Fibroblast of lung (primary cell): ENCODE measurements around the gene SGK1. TPM values are rescaled to one million over a fixed set of nuclear protein-coding genes. Genes with fewer than 3 reads are reported as not detected.

Experiments used
- DNase-seq, 2 donors: peaks; one replicate each; pipeline versions ENCODE4 v3.0.0 to v3.0.0-alpha.2; 2010; ENCODE audit warnings: low read depth in 2 of 2
- H2AFZ ChIP-seq: 2 replicates; pipeline ENCODE4 v1.5.1; 2012; ENCODE audit warnings: low read length, control low read depth, inconsistent platforms
- H3K27ac ChIP-seq: 2 replicates; pipeline ENCODE4 v1.5.1; 2011; ENCODE audit warnings: low read length, control low read depth; ENCODE audit not compliant: insufficient read depth
- H3K27me3 ChIP-seq: 2 replicates; pipeline ENCODE4 v1.5.1; 2011; ENCODE audit warnings: mild to moderate bottlenecking, low read length; ENCODE audit not compliant: control insufficient read depth, insufficient read depth
- H3K36me3 ChIP-seq: 2 replicates; pipeline ENCODE4 v1.5.1; 2011; ENCODE audit warnings: low read length; ENCODE audit not compliant: control insufficient read depth, insufficient read depth
- H3K4me1 ChIP-seq: 2 replicates; pipeline ENCODE4 v1.5.1; 2011; ENCODE audit warnings: low read length; ENCODE audit not compliant: control insufficient read depth, insufficient read depth; ENCODE audit errors: extremely low read depth
- H3K4me2 ChIP-seq: 2 replicates; pipeline ENCODE4 v1.5.1; 2011; ENCODE audit warnings: low read length, control low read depth; ENCODE audit not compliant: insufficient read depth; ENCODE audit errors: extremely low read depth
- H3K4me3 ChIP-seq, 4 experiments: fragments of 200-600 bp in 1 of 4; sonication (generic) in 1 of 4; replicated peaks in 1 of 4; 2 replicates each; pipeline ENCODE4 v1.5.1; 2011 to 2016; ENCODE audit warnings: low read length in 4 of 4, low read depth in 3 of 4, mild to moderate bottlenecking in 3 of 4, control low read depth in 2 of 4, inconsistent platforms in 1 of 4, mixed read lengths in 1 of 4; ENCODE audit not compliant: insufficient read depth in 1 of 4; ENCODE audit errors: control extremely low read depth in 1 of 4
- H3K79me2 ChIP-seq: 2 replicates; pipeline ENCODE4 v1.5.1; 2012; ENCODE audit warnings: mild to moderate bottlenecking, low read length, inconsistent platforms; ENCODE audit not compliant: control insufficient read depth, insufficient read depth
- H3K9ac ChIP-seq: 2 replicates; pipeline ENCODE4 v1.5.1; 2011; ENCODE audit warnings: mild to moderate bottlenecking, low read length, control low read depth; ENCODE audit not compliant: insufficient read depth
- H3K9me3 ChIP-seq: 2 replicates; pipeline ENCODE4 v1.5.1; 2012; ENCODE audit warnings: low read depth, low read length; ENCODE audit not compliant: control insufficient read depth, insufficient read depth
- H4K20me1 ChIP-seq: 2 replicates; pipeline ENCODE4 v1.5.1; 2011; ENCODE audit warnings: low read length; ENCODE audit not compliant: control insufficient read depth, insufficient read depth; ENCODE audit errors: extremely low read depth
- EZH2 ChIP-seq: IDR thresholded peaks from 2 replicates; pipeline ENCODE4 v1.5.1; 2012; ENCODE audit warnings: low read length, control low read depth, mild to moderate bottlenecking; ENCODE audit errors: missing control alignments
- polyA plus RNA-seq, 2 donors: library from polyadenylated mRNA; depleted of rRNA in 1 of 2; stranded (reverse) in 1 of 2; unstranded in 1 of 2; fragments of >200 nt; gene quantifications; 2 replicates each; pipeline ENCODE4 v1.2.1, GENCODE V29; 2011 to 2012; ENCODE audit warnings: missing spikeins in 1 of 2
- total RNA-seq: library from RNA; depleted of rRNA; stranded (reverse); fragments of >200 nt; gene quantifications from 2 replicates; pipeline ENCODE4 v1.2.1, GENCODE V29; 2014
- TF ChIP-seq, protein P1 (sequence below), 2 donors: IDR thresholded peaks in 1 of 2; conservative IDR thresholded peaks in 1 of 2; 1 replicate in 1 of 2; 2 replicates in 1 of 2; pipeline ENCODE4 v1.5.1; 2011 to 2012; ENCODE audit warnings: low read length in 2 of 2, control low read depth in 1 of 2, inconsistent platforms in 1 of 2, low read depth in 1 of 2, mild to moderate bottlenecking in 1 of 2

The SGK1 gene
- total and polyA plus RNA-seq, 2 donors (not counting 1 experiment from before 2014, with no cell fraction given), result 132 to 154 TPM

DNA sequence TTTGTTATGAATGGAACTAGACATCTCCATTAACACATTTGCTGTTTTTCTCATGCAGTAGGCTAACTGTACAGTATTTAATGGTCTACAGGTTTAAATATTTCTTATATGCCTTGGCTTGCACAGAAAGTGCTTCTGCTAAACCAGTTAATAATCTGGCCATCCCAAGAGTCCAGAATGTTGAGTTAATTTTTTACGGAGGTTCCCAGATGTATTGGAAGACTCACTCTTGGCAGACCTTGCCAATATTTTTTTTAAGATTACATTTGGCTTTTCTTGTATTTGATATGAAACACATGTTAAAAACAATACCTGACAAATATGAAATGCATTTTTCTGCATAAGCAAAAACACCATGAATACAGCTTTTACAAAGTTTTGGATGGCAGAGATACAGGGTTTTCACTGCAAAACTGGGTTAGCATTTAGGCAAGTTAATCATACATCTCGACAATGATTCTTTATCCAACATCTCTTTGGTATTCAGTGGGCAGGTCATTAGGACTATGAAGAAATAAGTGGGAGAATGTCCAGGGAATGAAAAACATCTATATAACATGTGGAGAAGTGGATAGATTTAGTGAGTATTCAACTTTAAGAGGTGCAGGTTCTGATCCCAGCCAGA is 94.0 kb downstream of the SGK1 start:
- H3K27ac ChIP-seq, result no peak overlapping the region
- no peak overlapping the region for H2AFZ ChIP-seq
- H3K9me3 ChIP-seq, result no peaks in the 10 kb centered on the region
- no peaks in the 10 kb centered on the region for H3K4me1 ChIP-seq
- no peaks in the 10 kb centered on the region for H3K79me2 ChIP-seq
- no peaks in the 10 kb centered on the region for H3K36me3 ChIP-seq
- no peak overlapping the region for H3K4me3 ChIP-seq
- no peak for TF ChIP-seq EZH2
- TF ChIP-seq, protein P1, sequence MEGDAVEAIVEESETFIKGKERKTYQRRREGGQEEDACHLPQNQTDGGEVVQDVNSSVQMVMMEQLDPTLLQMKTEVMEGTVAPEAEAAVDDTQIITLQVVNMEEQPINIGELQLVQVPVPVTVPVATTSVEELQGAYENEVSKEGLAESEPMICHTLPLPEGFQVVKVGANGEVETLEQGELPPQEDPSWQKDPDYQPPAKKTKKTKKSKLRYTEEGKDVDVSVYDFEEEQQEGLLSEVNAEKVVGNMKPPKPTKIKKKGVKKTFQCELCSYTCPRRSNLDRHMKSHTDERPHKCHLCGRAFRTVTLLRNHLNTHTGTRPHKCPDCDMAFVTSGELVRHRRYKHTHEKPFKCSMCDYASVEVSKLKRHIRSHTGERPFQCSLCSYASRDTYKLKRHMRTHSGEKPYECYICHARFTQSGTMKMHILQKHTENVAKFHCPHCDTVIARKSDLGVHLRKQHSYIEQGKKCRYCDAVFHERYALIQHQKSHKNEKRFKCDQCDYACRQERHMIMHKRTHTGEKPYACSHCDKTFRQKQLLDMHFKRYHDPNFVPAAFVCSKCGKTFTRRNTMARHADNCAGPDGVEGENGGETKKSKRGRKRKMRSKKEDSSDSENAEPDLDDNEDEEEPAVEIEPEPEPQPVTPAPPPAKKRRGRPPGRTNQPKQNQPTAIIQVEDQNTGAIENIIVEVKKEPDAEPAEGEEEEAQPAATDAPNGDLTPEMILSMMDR (conservative IDR thresholded peaks at IDR 0.05 in 1 of 2, IDR thresholded peaks at IDR 0.05 in 1 of 2; ENCODE audit: low read depth in 1 of 2, low read length in 2 of 2), result no peak
- no peaks in the 10 kb centered on the region for H4K20me1 ChIP-seq
- no peaks in the 10 kb centered on the region for H3K27me3 ChIP-seq
- DNase-seq, result peak; percentile 19 to 55
- H3K4me2 ChIP-seq, result no peak overlapping the region
- no peak overlapping the region for H3K9ac ChIP-seq

DNA sequence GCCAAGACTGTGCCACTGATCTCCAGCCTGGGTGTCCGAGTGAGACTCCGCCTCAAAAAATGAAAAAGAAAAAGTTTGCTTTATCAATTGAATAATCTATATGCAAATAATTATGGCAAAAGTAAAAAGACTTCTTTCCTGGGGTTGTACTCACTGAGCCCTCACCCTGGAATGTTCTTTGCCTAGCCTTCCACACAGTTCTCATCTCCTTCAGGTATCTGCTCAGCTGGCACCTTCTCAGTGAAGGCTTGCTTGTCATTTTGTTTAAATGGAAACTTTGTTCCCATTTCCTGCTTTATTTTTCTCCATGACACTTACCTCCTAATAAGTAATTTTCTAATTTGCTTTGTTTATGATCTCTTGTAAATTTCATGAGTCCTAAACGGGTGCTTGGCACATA is 96.7 kb downstream of the SGK1 start:
- H3K36me3 ChIP-seq, result no peaks in the 10 kb centered on the region
- H3K27ac ChIP-seq, result no peak overlapping the region
- no peak overlapping the region for H3K9ac ChIP-seq
- H3K4me1 ChIP-seq, result peaks cover 8% of the 10 kb centered on the region
- DNase-seq, result no peak
- H3K27me3 ChIP-seq, result no peaks in the 10 kb centered on the region
- H3K4me3 ChIP-seq, result no peak overlapping the region
- H3K4me2 ChIP-seq, result no peak overlapping the region
- no peak overlapping the region for H2AFZ ChIP-seq
- TF ChIP-seq, protein P1 (conservative IDR thresholded peaks at IDR 0.05 in 1 of 2, IDR thresholded peaks at IDR 0.05 in 1 of 2; ENCODE audit: low read depth in 1 of 2, low read length in 2 of 2), result no peak
- TF ChIP-seq EZH2, result no peak
- no peaks in the 10 kb centered on the region for H3K9me3 ChIP-seq
- H3K79me2 ChIP-seq, result no peaks in the 10 kb centered on the region
- no peaks in the 10 kb centered on the region for H4K20me1 ChIP-seq

DNA sequence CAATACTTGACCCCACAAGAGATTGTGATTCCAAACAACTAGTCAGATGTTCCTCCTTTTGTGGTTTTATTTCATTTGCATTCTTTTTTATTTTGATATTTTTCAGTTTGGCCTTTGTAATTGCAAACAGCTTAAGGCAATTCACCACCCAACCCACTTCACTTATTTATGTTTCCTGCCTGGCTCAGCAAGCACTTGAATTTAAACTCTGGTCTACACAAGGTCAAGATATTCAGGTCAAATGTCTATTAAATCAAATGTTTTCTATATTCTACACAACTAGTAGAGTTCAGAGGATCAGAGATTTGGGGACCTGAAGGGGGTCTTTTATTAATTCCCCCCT is 100.1 kb downstream of the SGK1 start:
- no peak for DNase-seq
- no peaks in the 10 kb centered on the region for H4K20me1 ChIP-seq
- H3K27me3 ChIP-seq, result no peaks in the 10 kb centered on the region
- H2AFZ ChIP-seq, result no peak overlapping the region
- no peaks in the 10 kb centered on the region for H3K79me2 ChIP-seq
- TF ChIP-seq, protein P1 (conservative IDR thresholded peaks at IDR 0.05 in 1 of 2, IDR thresholded peaks at IDR 0.05 in 1 of 2; ENCODE audit: low read depth in 1 of 2, low read length in 2 of 2), result no peak
- no peak for TF ChIP-seq EZH2
- no peaks in the 10 kb centered on the region for H3K36me3 ChIP-seq
- no peak overlapping the region for H3K4me3 ChIP-seq
- H3K9me3 ChIP-seq, result no peaks in the 10 kb centered on the region
- H3K4me2 ChIP-seq, result no peak overlapping the region
- H3K9ac ChIP-seq, result no peak overlapping the region
- peaks cover 8% of the 10 kb centered on the region for H3K4me1 ChIP-seq
- no peak overlapping the region for H3K27ac ChIP-seq
